DMS79 (cell line): ENCODE results near the gene RND1.
A peak's percentile ranks its signal among the peaks of the same experiment; 100 is the strongest.

ENCODE experiments used
- DNase-seq: peaks from one replicate; lab custom pipeline; 2025; lab: John Stamatoyannopoulos, UW

RND1 gene

DNA sequence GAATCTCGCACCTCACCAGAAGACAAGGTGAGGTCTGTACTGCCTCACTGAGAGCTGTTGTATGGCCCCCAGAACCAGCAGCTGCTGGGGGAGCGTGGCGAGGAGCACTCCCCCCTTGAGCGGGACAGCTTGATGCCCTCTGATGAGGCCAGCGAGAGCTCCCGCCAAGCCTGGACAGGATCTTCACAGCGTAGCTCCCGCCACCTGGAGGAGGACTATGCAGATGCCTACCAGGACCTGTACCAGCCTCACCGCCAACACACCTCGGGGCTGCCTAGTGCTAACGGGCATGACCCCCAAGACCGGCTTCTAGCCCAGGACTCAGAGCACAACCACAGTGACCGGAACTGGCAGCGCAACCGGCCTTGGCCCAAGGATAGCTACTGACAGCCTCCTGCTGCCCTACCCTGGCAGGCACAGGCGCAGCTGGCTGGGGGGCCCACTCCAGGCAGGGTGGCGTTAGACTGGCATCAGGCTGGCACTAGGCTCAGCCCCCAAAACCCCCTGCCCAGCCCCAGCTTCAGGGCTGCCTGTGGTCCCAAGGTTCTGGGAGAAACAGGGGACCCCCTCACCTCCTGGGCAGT, 38.1 kb downstream of the RND1 start:
- DNase-seq = no peak

DNA sequence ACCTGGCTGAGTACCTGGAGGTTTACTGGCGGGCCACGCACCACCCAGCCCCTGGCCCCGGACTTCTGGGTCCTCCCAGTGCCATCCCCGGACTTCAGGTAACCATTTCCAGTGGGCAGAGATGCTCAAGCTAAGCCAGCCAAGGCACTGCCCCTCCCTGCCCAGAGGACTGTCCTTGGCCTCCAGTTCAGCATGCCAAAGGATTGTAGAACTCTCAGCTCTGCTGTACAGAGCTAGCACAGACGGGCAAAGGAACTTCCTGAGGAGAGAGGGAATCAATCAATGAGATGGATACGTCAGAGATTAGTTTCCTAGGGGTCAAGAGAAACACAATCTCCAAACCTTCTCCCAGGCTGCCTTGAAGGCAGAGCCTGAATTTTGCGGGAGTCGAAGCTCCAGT, 38.6 kb downstream of the RND1 start:
- no peak for DNase-seq

DNA sequence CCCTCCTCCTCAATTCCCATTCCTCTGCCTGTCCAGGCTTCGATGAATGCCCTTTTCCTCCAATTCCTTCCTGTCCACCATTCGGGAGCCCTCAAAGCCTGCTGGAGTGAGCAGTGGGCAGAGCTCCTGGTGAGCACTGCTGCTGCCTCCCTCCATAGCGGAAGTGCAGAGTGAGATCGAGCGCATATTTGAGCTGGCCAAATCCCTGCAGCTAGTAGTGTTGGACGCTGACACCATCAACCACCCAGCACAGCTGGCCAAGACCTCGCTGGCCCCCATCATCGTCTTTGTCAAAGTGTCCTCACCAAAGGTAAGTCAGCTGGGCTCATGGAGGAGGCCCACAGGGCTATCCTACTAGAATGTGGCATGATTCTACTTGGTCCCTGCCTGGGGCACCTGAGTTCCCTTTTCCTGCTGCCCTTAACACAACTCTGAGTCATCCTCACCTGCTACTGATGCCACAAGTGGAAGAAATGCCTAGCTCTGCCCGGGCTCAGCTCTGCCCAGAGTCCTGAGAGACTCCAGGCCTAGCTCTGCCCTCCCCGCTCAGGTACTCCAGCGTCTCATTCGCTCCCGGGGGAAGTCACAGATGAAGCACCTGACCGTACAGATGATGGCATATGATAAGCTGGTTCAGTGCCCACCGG, 39.3 kb downstream of the RND1 start:
- no peak for DNase-seq

DNA sequence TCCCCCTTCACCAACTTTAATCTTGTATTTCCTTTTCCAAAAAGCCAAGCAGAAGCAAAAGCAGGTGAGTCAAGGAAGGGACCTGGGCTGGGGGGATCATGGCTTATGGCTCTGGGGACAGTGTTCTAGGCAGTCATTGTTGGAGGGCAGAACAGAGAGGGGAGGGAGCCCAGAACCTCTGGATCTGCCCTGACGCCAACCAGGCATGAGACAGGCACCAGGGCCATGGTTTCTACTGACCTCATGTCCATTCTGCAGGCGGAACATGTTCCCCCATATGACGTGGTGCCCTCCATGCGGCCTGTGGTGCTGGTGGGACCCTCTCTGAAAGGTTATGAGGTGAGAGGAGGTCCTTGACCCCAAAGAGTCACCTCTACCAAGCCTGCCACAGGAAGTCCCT, 40.8 kb downstream of the RND1 start:
- no peak for DNase-seq

DNA sequence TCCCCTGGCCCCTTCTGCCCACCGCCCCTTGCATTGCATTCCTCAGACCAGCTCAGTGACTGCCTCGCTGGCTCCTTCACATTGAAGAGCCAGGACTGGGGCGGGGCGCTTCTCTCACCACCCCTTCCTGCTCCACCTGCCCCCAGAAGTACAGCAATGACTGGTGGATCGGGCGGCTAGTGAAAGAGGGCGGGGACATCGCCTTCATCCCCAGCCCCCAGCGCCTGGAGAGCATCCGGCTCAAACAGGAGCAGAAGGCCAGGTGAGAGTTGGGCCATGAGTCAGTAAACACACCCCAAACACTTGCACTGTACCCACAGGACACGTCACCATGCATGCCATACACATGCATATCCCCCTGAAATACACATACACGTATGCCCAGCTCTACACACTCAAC, 41.6 kb downstream of the RND1 start:
- no peak for DNase-seq

DNA sequence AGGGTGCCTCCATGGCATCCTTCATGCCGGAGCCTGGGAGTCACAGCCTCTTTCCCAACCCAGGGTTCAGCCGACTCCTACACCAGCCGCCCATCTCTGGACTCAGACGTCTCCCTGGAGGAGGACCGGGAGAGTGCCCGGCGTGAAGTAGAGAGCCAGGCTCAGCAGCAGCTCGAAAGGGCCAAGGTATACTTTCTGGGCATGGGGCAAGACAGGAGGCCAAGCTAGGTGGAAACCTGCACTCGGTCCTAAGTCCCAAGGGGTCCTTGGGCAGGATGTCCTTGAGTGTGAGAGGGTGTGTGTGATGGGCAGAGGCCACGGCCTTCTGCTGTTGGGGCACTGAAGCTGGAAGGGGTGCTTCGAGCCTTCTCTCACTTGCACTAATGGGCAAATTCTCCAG, 42.4 kb downstream of the RND1 start:
- DNase-seq = no peak

DNA sequence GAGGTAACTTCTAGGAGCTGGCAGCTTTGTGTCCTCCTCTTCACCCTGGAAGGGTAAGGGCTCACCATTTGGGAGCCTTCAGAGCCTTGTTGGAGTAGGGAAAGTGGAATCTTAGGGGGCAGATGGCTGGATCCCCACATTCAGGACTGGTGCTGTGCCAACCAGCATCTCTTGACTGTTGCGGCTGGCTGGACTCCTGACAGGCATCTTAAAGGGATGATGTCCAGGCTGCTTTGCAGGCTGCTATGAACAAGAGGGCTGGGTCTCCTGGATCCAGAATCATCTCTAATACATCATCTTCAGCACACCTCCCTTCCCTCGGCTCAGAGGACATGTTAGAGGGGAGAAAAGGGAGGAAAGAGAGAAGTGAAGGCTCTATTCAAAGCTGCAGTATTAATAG, 43.0 kb downstream of the RND1 start:
- no peak for DNase-seq

DNA sequence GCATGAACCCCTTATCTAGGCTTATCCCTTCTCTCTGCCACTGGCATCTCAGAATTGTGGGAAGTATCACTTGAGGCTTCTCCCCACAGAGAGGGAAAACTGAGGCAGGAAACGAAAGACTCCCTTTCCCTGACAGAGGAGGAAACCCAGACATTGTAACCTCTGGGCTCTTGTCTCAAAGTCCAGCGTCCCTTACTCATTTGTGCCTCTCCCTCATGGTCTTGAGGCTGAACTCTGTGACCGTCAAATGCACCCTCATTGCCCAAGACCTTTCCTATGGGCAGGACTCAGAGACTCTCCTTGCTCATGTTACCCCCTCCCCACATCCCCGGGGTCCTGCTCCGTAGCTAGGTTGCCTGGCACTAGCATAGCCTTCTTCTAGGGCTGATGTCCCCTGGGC, 43.5 kb downstream of the RND1 start:
- DNase-seq = no peak

DNA sequence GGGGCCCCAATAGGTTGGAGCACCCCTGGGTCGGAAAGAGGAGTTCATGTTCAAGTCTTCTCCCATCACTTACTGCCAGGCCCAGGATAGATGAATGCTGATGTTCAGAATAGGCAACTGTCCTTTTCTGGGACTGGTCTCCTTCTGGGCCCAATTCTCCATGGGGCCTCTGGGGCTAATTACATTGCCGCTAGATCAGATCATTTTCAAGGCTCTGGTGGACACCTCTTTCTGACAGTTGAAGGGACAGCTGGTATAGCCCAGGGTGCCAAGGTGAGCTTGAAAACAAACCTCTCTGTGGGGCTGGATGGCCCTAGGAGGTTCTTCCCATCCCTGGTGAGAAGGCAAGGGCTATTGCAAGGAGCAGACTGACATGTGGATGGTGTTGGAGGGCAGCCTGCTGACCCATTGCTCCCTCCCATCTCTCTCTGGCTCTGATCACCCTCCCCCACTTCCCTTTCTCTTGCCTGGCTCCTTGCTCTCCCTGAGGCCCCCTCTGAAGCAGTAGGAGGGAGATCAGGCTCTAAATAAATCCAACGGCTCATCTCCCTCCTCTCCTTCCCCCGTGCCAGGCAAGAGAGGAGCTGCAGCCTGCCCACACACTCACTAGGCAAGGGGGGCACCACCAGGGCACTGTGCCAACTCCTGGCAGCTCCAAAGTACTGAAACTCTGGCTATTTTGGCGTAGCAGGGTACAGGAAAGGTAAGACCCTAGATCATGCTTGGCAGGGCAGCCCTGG, 45.5 kb downstream of the RND1 start:
- DNase-seq = no peak

DNA sequence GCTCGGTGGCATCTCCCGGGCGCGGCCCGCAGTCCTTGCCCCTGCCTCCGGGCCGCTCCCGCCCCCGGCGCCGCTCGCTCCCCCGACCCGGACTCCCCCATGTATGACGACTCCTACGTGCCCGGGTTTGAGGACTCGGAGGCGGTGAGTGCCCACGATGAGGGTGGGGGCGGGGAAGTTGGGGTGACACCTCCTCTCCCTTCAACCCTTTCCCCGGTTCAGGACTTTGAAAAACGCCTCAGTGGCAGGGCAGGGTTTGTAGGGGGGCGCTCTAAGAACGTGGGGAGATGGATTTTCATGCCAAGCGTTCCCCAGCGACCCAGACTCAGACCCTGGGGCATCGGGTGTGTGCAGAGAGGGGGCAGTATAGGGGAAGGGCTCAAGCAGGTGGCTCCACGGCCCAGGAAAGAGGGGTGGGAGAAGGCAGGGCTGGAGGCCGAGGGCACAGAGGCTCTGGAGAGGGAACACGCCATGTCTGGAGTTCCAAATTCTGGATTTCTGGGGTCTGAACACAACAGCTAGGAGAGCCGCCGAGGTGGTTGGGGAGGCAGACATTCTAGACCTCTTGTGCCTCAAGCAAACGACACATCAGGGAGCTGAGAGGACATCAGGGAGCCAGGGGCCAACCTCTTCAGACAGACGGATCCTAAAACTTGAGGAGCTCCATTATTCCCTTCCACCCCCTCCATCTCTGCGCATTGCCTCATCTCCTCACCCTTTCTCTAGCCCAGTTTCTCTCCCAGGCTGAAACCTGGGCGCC, 46.7 kb downstream of the RND1 start:
- DNase-seq = peak; percentile 63

DNA sequence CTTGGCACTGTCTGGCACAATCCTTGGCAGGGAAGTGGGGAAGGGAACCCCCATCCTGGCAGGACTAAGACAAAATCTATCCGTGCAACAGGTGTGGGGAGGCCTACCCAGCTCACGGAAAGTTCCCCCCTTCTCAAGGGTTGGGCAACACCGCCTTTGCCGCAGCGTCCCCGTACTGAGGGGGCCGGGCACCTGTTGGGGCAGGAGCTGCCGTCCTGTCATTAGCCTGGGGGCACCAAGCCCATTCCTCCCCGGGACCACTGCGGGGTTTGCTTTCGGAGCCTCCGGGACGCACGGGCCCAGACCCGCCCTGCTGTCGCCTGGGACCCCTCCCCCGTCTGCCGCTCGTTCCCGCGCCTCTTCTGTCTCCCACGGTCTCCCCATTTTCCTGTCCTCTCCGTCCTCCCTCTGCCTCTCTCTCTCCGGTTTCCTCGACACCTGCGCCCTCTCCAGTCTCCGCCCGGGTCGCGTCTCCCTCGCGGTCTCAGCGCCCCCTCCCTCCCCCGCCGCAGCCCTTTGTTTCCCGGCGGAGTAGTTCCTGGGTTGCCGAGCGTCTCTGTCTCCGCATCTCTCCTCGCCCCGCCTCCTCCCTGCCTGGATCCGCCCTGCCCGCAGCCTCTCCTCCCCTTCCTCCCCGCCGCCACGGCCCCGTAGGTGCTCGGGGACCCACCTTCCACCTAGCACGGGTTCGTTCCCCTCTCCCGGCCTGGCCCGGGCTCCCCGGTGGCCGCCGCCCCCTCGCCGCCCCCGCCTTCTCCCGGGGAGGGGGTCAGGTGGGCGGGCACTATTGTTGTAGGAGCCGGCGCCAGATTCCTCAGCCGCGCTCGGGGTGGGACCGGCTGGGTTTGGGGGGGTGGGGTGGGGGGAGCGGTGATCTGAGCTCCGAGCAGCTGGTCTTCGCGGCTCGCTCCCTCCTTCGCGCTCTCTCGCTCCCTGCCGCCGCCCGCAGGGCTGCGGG, 47.5 kb downstream of the RND1 start, which contains the start of gene CACNB3:
Gene CACNB3 (plus strand): TSS at position 624 of the 958 bp plus-strand sequence. CDS start 434 bp downstream, outside the sequence.
- DNase-seq = peak; percentile 86

DNA sequence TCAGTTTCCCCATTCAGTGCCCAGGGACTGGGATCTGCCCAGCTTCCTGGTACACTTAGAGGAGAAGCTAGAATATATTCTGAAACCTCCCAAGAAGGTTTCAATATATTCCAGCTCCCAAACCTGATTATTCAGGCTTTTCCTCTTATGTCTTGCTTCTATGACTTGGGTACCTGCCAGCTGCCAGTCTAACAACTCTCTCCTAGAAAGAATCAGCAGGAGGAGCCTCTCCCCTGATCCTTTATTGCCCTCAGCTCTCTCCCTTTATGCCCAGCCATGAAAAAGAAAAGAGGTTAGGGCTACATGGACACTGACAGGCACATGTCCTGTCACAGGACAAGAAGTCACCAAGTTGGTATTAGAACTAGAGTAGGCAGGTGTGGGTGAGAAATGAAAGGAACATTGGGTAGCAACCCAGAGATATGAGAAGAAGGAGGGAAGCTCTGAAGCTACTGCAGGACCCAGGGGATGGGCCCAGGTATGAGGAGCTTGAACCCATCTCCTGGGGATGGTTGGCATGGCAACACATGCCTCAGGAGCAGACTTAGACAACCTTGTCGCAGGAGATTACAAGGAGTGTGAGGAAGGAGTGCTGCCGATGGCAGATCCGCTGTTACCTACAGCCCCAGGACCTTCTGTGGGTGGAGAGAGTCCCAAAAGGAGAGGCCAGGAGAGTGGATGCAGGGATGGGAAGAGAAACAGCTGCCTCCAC, 49.4 kb downstream of the RND1 start:
- peak; percentile 59 for DNase-seq

DNA sequence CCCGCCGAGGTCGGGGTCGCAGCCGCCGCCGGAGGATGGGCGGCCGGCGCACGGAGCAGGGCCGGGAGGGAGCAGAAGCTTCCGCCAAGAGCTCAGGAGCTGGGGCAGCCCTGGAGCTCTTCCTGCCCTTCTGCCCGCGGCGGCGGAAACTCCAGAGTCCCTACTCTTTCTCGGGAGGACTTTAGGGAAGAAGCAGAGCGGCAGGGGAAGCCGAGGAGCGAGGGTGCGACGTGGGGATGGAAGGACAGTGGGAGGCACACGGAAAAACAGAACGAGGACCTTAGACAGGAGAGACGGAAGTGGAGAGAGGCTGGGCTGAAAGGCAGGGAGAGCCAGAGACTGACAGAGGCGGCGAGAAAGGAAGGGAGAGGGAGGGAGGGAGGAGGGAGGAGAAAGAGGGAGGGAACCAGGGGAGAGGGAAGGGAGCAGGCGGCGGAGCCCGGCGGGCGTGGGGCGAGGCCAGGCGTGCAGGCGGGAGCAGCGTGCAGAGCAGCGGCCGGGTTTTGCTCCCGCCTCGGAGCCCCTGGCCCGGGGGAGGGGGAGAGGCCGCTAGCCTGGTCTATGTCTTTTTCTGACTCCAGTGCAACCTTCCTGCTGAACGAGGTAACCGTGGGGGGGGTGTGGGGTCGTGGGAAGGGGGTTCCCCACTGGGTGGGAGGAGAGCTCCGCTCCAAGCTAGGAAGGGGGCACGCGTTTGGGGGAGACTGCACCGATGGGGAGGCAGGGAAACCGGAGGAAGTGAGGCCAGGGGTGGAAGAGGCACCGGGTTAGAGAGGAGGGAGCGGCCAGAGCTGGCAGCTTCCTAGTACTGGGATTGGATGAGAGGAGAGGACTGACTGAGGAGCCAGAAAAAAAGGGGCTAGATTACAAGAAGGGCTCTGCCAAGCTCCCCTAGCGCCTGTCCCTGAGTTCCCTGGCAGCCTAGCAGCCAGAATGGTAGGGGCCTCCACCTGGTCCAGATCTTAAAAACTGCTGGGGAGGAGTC, 50.3 kb downstream of the RND1 start:
- peak; percentile 68 for DNase-seq

DNA sequence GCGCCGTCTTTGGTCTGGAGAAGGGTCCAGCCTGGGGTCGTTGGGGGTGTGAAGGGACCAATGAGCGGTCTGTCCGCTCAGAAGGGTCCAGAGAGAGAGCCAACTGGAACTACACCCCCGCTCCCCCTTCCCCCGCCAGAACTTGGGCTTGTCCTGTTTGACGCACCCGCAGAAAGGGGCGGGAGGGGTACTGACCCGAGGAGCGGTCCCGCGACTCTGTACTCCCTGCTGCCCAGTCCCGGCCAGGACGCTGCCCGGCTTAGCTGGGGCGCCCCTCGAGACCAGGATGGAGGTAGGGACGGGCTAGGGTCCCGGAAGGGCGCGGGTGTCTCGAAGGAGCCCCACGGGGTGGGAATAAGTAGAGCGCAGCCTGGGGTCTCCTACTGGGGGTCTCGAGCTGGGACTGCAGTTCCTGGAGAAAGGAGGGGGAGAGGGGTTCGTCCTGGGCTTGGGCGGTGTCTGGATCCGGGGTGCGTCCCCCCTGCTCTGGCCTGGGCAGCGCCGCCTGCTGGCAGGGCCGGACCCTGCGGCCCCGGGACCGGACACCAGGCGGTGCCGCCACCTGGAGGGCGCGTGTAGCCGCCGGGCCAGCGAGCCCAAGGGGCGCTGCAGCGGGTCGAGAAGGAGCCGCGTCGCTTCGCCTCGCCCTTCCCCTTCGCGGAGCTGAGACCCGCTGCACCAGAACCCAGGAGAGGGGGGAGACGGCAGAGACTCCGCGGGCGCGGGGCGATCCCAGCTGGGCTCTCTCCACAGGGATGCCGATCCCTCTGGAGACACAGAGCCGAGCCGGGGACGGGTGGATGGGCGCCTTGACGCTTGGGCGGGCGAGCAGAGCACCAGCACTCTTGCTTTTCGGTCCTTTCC, 51.2 kb downstream of the RND1 start:
- peak; percentile 32 for DNase-seq

DNA sequence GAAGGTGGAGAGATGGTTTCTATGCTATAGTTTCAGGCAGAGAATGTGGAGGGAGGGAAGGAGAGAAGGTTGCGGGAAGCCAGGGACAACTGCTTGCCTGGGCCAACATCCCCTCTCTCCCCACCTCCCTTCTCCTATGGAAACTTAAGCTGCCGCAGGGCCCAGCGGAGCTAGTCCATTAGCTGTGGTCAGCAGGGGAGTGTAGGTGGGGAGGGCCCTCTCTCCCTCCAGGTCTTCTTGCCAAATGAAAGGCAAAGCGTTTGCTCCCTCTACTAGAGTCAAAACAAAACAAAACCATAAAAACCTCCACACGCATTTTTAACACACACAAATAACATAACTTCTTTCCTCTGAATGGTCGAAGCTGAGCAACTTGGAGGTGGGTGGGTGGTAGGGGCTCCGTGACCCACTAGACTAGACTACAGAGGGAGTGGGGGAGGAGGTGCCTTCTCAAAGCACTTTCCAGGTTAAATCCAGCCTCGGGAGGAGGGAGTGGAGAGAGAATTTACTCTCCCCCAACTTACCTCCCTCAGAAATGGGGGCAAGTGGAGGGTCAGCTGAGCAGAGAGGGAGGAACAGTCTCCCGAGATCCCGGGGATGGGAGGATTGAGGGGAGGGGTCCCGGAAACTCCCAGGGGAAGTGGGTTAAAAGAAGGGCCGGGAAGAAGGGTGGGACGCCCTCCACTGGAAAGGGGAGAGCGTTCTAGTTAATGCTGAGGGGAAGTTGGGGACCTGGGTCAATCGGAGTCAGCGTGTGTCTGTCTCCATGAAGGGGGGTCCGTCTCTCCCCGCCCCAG, 52.0 kb downstream of the RND1 start:
- DNase-seq = no peak

DNA sequence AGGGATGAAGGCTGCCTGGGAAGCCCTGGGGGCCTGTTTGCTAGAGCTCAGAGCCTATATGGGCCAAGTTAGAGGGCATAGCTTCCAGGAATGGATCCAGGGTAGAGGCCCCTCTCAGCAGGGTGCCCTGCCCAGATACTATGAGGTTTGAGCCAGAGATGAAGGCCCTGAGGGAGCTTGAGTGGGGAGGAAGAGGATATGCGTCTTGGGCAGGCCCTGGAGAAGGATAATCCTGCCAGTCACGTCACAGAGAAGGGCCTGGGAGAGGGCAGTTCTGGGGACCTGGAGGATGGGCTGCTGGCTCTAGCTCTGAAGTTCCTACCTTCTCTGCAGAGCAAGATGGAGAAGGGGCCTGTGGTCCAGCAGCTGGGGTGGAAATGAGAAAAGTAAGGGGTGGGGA, 53.3 kb downstream of the RND1 start:
- no peak for DNase-seq

DNA sequence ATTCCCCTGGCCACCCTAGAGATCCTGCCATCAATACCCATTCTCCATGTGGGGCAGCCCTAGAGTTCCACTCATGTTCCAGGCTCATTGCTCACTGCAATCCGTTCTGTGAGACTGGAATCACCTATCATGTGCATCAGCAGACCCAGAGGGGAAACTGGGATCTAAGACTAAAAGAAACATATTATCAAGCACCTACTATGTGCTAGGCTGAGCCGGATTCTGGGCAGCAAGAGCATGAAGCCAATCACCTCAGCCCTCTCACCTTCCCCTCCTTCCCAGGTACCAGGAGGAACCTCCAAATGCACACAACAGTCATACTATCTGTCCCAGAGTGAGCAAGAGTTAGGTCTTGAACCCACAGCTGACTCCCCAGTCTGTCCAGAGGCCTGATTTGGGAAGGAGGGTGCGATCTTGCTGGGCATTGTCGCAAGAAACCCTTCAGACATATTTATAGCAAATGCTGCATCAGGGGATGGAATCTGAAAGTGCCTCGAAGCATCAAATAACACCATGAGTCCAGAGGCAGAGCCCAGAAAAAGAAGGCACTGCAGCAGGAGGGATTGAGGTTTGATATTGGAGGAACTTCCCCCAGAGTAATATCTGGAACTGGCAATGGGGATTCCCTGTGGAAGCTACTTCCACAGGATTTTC, 54.1 kb downstream of the RND1 start:
- DNase-seq = no peak
